Endothelial cell of umbilical vein (primary cell): ENCODE data around the gene SMNDC1. TPM values are rescaled to one million over a fixed set of nuclear protein-coding genes. Genes with fewer than 3 reads are reported as not detected.

Source experiments
- BruUV-seq: library from RNA; stranded (reverse); fragments of 400-500 nt; replicated peaks from 2 replicates; lab custom pipeline; 2021; lab: Mats Ljungman, UMichigan
- CTCF ChIA-PET: fragments of 300-600, 350-600 bp; sonication (Branson Sonifier 250); formaldehyde crosslinking; loops from one replicate; lab custom pipeline; 2021; ENCODE audit warnings: antibody characterized with exemption, inconsistent platforms; lab: Charles Lee
- POLR2A ChIA-PET: fragments of 300-600, 350-600 bp; sonication (Branson Sonifier 250); formaldehyde crosslinking; loops from one replicate; lab custom pipeline; 2021; ENCODE audit warnings: antibody characterized with exemption, inconsistent platforms; lab: Charles Lee
- DNase-seq: peaks from one replicate; pipeline ENCODE4 v3.0.0-alpha.2; 2011; ENCODE audit warnings: low read depth, low spot score
- FAIRE-seq: peaks from 2 replicates; lab custom pipeline; 2011; peaks lifted over from hg19 to GRCh38; lab: Jason Lieb, UNC
- H2AFZ ChIP-seq: 2 replicates; pipeline ENCODE4 v1.6.0; 2012; ENCODE audit warnings: low read depth, low read length, control low read depth, inconsistent platforms
- H3K27ac ChIP-seq: 2 replicates; pipeline ENCODE4 v1.5.1; 2011; ENCODE audit warnings: low read depth, mild to moderate bottlenecking, control low read depth, low read length, moderate library complexity; ENCODE audit not compliant: insufficient read depth
- H3K27me3 ChIP-seq, 2 experiments: 2 replicates each; pipeline versions ENCODE4 v1.6.0 to v1.6.1; 2011; ENCODE audit warnings: low read length in 2 of 2, mixed read lengths in 1 of 2; ENCODE audit not compliant: control insufficient read depth in 2 of 2, insufficient read depth in 2 of 2
- H3K36me3 ChIP-seq, 2 experiments: 2 replicates in 1 of 2; 3 replicates in 1 of 2; pipeline ENCODE4 v1.5.1; 2011; ENCODE audit warnings: low read length in 2 of 2, mild to moderate bottlenecking in 1 of 2, moderate library complexity in 1 of 2; ENCODE audit not compliant: control insufficient read depth in 2 of 2, insufficient read depth in 2 of 2; ENCODE audit errors: extremely low read depth in 1 of 2
- H3K4me1 ChIP-seq: 3 replicates; pipeline ENCODE4 v1.5.1; 2011; ENCODE audit warnings: mild to moderate bottlenecking, low read length; ENCODE audit not compliant: control insufficient read depth, insufficient read depth; ENCODE audit errors: extremely low read depth
- H3K4me2 ChIP-seq: 2 replicates; pipeline ENCODE4 v1.6.1; 2011; ENCODE audit warnings: low read length, control low read depth, mixed read lengths; ENCODE audit not compliant: insufficient read depth
- H3K4me3 ChIP-seq, 3 experiments: fragments of 200-600 bp in 1 of 3; sonication (generic), shearing (Covaris generic) in 1 of 3; replicated peaks in 1 of 3; 2 replicates each; pipeline ENCODE4 v1.5.1; 2011 to 2016; ENCODE audit warnings: control low read depth in 3 of 3, low read length in 3 of 3, mild to moderate bottlenecking in 2 of 3, inconsistent platforms in 1 of 3, low read depth in 1 of 3, moderate library complexity in 1 of 3; ENCODE audit not compliant: insufficient read depth in 1 of 3
- H3K79me2 ChIP-seq: 2 replicates; pipeline ENCODE4 v1.6.0; 2012; ENCODE audit warnings: low read length, inconsistent platforms; ENCODE audit not compliant: control insufficient read depth, insufficient read depth
- H3K9ac ChIP-seq: replicated peaks from 2 replicates; pipeline ENCODE3; 2011; ENCODE audit warnings: low read length, control low read depth; ENCODE audit not compliant: insufficient read depth; ENCODE audit errors: extremely low read depth
- H3K9me1 ChIP-seq: replicated peaks from 3 replicates; pipeline ENCODE4 v1.6.0; 2011; ENCODE audit warnings: mild to moderate bottlenecking, low read length; ENCODE audit not compliant: control insufficient read depth, insufficient read depth; ENCODE audit errors: extremely low read depth
- H3K9me3 ChIP-seq: replicated peaks from 2 replicates; pipeline ENCODE4 v1.5.1; 2012; ENCODE audit warnings: low read length, inconsistent platforms; ENCODE audit not compliant: control insufficient read depth, insufficient read depth
- H4K20me1 ChIP-seq: replicated peaks from 2 replicates; pipeline ENCODE3; 2011; ENCODE audit warnings: mild to moderate bottlenecking, low read length; ENCODE audit not compliant: control insufficient read depth, insufficient read depth; ENCODE audit errors: extremely low read depth
- EZH2 ChIP-seq: IDR thresholded peaks from 2 replicates; pipeline ENCODE4 v1.6.1; 2012; ENCODE audit warnings: borderline replicate concordance, low read depth, mild to moderate bottlenecking, moderate library complexity, low read length, inconsistent platforms; ENCODE audit not compliant: severe bottlenecking
- FOS ChIP-seq: IDR thresholded peaks from 2 replicates; pipeline ENCODE4 v1.6.1; 2011; ENCODE audit warnings: mild to moderate bottlenecking, low read length, moderate library complexity, borderline replicate concordance; ENCODE audit not compliant: insufficient read depth
- GATA2 ChIP-seq: IDR thresholded peaks from 2 replicates; pipeline ENCODE4 v1.7.0; 2011; ENCODE audit warnings: low read depth, mild to moderate bottlenecking, moderate library complexity, mixed read lengths, low read length; ENCODE audit not compliant: insufficient read length, insufficient read depth
- JUN ChIP-seq: IDR thresholded peaks from 2 replicates; pipeline ENCODE4 v1.6.1; 2011; ENCODE audit warnings: borderline replicate concordance, low read depth; ENCODE audit not compliant: insufficient read length, insufficient read depth
- MYC ChIP-seq: IDR thresholded peaks from one replicate; pipeline ENCODE4 v1.6.1; 2011; ENCODE audit warnings: mild to moderate bottlenecking, low read depth, low read length
- POLR2A ChIP-seq: IDR thresholded peaks from 2 replicates; pipeline ENCODE4 v1.6.1; 2012; ENCODE audit warnings: low read depth, mild to moderate bottlenecking, control low read depth, low read length
- POLR2AphosphoS5 ChIP-seq: IDR thresholded peaks from 2 replicates; pipeline ENCODE4 v1.6.1; 2012; ENCODE audit warnings: low read depth, mild to moderate bottlenecking, control low read depth, low read length, moderate library complexity; ENCODE audit not compliant: insufficient read depth
- dilution Hi-C: fragments of 300-500 bp; cut with MboI; formaldehyde crosslinking; loops from one replicate; pipeline ENCODE4 v1.15.0; 2019; ENCODE audit warnings: low sequenced_read_pairs; ENCODE audit not compliant: extremely low pct_ligation_motif_present
- intact Hi-C: fragments of 100-400 bp; cut with micrococcal nuclease; formaldehyde crosslinking; loops from one replicate; pipeline ENCODE4 v1.10.0; 2022
- polyA plus RNA-seq, 4 experiments: library from polyadenylated mRNA; depleted of rRNA in 3 of 4; stranded (reverse) in 3 of 4; unstranded in 1 of 4; fragments of >200 nt; gene quantifications; 2 replicates each; pipeline versions ENCODE4 v1.2.1 to v1.2.3, GENCODE V29; 2011 to 2012; ENCODE audit warnings: missing spikeins in 1 of 4
- total RNA-seq: library from RNA; stranded (reverse); gene quantifications from 2 replicates; pipeline ENCODE4 v1.2.3, GENCODE V29; 2021
- TF ChIP-seq, protein P1 (sequence below), 2 donors: IDR thresholded peaks; 1 replicate in 1 of 2; 2 replicates in 1 of 2; pipeline ENCODE4 v1.5.1; 2011; ENCODE audit warnings: low read length in 2 of 2, mild to moderate bottlenecking in 2 of 2, moderate library complexity in 2 of 2, control low read depth in 1 of 2, inconsistent platforms in 1 of 2, low read depth in 1 of 2; ENCODE audit not compliant: insufficient read depth in 1 of 2; ENCODE audit errors: extremely low read depth in 1 of 2
- TF ChIP-seq, protein P2 (sequence below): IDR thresholded peaks from 2 replicates; pipeline ENCODE4 v1.6.1; 2011; ENCODE audit not compliant: insufficient read depth, insufficient read length

Gene SMNDC1
- total and polyA plus RNA-seq, 2 donors (not counting 3 experiments of a cell fraction or from before 2014, with no cell fraction given), result 7.1 to 39.3 TPM

DNA sequence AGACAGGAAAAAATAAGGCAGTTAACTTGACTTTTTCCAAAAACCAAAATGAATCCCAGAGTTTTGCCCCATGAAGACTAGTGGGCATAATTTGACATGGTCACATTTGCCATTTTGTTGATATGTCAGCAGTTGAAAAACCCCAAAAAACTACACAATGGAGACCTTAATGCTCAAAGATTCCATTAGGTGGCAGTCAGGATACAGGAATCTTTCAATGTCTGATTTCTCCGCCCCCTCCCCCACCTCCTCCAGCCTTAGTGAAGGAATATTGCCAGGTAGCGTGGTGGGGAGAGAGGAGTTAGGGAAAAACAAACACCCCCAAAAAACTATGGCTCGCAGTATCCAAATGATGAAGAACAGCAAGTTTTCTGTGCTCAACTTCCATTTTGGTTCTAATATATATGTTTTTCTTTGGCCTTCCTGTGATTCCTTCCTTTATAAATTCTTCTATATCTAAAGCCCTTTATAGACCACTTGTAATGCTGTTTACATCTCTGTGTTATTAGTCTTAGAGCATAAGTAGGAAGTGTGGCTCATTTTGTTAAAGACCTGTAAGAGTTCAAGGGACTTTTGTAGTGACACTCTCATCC is 6.7 kb upstream of the SMNDC1 start:
- DNase-seq (peak; percentile 65), FAIRE-seq (peak; percentile 77)
- no peak overlapping the region for H2AFZ ChIP-seq
- H3K4me2 ChIP-seq, result peak overlapping the region; percentile 92
- H3K4me3 ChIP-seq, result peak overlapping the region in 1 of 3 experiments; percentile 33
- no peaks in the 10 kb centered on the region for H3K36me3 ChIP-seq
- intact Hi-C loops, result loop anchor here (1.0 to 2.0 kb wide), 8 partner anchors 43 to 437 kb away; partner anchors contain the start of genes DUSP5 and SMC3
- no TSS peak for BruUV-seq
- H3K9me1 ChIP-seq, result no peaks in the 10 kb centered on the region
- H3K4me1 ChIP-seq, result peaks cover 47% of the 10 kb centered on the region
- H3K9me3 ChIP-seq, result no peaks in the 10 kb centered on the region
- H3K27me3 ChIP-seq, result no peaks in the 10 kb centered on the region
- peak overlapping the region; percentile 38 for H3K9ac ChIP-seq
- no peaks in the 10 kb centered on the region for H3K79me2 ChIP-seq
- TF ChIP-seq POLR2AphosphoS5 (no peak), MYC (no peak)
- TF ChIP-seq, protein P1, sequence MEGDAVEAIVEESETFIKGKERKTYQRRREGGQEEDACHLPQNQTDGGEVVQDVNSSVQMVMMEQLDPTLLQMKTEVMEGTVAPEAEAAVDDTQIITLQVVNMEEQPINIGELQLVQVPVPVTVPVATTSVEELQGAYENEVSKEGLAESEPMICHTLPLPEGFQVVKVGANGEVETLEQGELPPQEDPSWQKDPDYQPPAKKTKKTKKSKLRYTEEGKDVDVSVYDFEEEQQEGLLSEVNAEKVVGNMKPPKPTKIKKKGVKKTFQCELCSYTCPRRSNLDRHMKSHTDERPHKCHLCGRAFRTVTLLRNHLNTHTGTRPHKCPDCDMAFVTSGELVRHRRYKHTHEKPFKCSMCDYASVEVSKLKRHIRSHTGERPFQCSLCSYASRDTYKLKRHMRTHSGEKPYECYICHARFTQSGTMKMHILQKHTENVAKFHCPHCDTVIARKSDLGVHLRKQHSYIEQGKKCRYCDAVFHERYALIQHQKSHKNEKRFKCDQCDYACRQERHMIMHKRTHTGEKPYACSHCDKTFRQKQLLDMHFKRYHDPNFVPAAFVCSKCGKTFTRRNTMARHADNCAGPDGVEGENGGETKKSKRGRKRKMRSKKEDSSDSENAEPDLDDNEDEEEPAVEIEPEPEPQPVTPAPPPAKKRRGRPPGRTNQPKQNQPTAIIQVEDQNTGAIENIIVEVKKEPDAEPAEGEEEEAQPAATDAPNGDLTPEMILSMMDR (IDR thresholded peaks at IDR 0.05; ENCODE audit: extremely low read depth in 1 of 2, insufficient read depth in 1 of 2, low read depth in 1 of 2, low read length in 2 of 2), result peak; percentile 54 to 55
- ChIA-PET POLR2A (no interaction called here), CTCF (interaction anchor here (0.8 to 4.1 kb wide), 26 partner anchors 15 to 1826 kb away, joined by 3 to 44 read pairs (median 6); no protein-coding TSS in a partner anchor)
- dilution Hi-C loops, result no loop called here
- H3K27ac ChIP-seq, result peak overlapping the region; percentile 72
- H4K20me1 ChIP-seq, result no peaks in the 10 kb centered on the region

DNA sequence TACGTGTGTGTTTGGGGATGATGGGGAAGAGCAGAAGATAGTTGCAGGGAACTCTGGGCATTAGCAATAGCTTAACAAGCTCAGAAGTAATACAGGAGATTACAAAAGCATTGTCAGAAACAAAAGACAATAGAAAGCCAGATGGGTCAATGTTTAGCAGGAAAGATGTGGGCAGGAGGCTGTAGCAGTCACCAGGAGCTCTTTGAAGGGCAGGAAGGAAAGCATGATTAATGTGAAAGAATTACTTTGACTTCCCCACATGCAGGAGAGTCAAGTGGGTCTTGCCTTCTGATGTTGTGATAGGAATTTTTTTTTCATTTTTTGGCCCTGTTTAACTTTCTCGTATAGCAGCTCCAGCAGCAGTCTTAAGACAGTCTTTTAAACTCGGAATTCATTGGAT is 6.0 kb upstream of the SMNDC1 start:
- Histone ChIP-seq H3K9me3 (no peaks in the 10 kb centered on the region), H3K4me3 (peak overlapping the region in 1 of 3 experiments; percentile 11), H3K9me1 (no peaks in the 10 kb centered on the region), H3K36me3 (no peaks in the 10 kb centered on the region), H4K20me1 (no peaks in the 10 kb centered on the region), H2AFZ (no peak overlapping the region), H3K27me3 (no peaks in the 10 kb centered on the region), H3K9ac (peak overlapping the region; percentile 38), H3K27ac (peak overlapping the region; percentile 72), H3K4me1 (peaks cover 51% of the 10 kb centered on the region), H3K79me2 (no peaks in the 10 kb centered on the region), H3K4me2 (peak overlapping the region; percentile 92)
- intact Hi-C loops (loop anchor here (1.0 to 2.0 kb wide), 8 partner anchors 44 to 438 kb away; partner anchors contain the start of genes DUSP5 and SMC3), dilution Hi-C loops (no loop called here)
- no TSS peak for BruUV-seq
- CTCF ChIA-PET, result interaction anchor here (0.7 to 3.9 kb wide), 45 partner anchors 11 to 1826 kb away, joined by 3 to 44 read pairs (median 4); partner anchors contain the start of gene DUSP5
- TF ChIP-seq MYC (no peak), POLR2A (peak; percentile 70), FOS (peak; percentile 93), POLR2AphosphoS5 (peak; percentile 94), EZH2 (no peak), JUN (peak; percentile 78), GATA2 (peak; percentile 96)
- TF ChIP-seq, protein P2, sequence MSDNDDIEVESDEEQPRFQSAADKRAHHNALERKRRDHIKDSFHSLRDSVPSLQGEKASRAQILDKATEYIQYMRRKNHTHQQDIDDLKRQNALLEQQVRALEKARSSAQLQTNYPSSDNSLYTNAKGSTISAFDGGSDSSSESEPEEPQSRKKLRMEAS, result no peak
- TF ChIP-seq, protein P1 (IDR thresholded peaks at IDR 0.05; ENCODE audit: extremely low read depth in 1 of 2, insufficient read depth in 1 of 2, low read depth in 1 of 2, low read length in 2 of 2), result no peak
- FAIRE-seq (peak; percentile 98), DNase-seq (peak; percentile 87)
- POLR2A ChIA-PET, result interaction anchor here (0.8 kb wide), 1 partner anchor 202 kb away, joined by 4 read pairs; no protein-coding TSS in a partner anchor
